ENCODE measurements around the gene TPK1. TPM values are rescaled to one million over a fixed set of nuclear protein-coding genes. Genes with fewer than 3 reads are reported as not detected.

Gene TPK1
- polyA plus RNA-seq, 2 of the 4 experiments (the other 2 are of a cell fraction): 1.4 to 2.5 TPM

DNA sequence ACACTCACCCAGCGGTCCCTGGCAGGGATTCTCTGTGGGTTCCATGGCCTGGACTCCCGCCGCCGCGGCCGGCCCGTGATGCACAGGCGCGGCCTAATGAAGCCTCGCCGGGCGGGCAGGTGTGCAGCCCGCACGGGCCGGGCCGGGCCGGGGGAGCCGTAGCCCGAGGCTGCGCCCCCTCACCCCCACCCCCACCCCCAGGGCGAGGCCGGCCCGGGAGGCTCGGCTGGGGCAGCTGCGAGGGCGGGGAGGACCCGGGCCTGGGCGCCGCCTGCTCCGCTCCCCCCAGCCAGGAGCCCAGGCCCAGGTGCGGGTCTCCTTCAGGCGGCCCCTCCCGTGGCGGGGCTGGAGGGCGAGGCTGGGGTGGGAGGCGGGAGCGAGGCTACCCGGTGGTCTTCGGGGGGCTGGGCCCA, 432.2 kb downstream of the TPK1 start, which contains the start of gene NOBOX:
Gene NOBOX (minus strand): TSS at position 45 of the 413 bp plus-strand sequence.
- Histone ChIP-seq H3K4me2 (no peak within 1 kb of the TSS), H3K4me1 (no peaks in the 10 kb centered on the region), H3K27ac (no peak within 1 kb of the TSS), H3K4me3 (no peak within 1 kb of the TSS), H3K9me3 (no peaks in the 10 kb centered on the region)
- TF ChIP-seq BCL3 (IDR thresholded peaks at IDR 0.05): no peak
- TF ChIP-seq EHF (CRISPR knock-in tag; IDR thresholded peaks at IDR 0.05): no peak
- TF ChIP-seq HDAC2 (IDR thresholded peaks at IDR 0.05): no peak
- no peak for TF ChIP-seq FOXS1 (CRISPR knock-in tag; IDR thresholded peaks at IDR 0.05)
- TF ChIP-seq ESRRA (IDR thresholded peaks at IDR 0.05; ENCODE audit: borderline replicate concordance, low read length): no peak
- TF ChIP-seq MAZ (IDR thresholded peaks at IDR 0.05; ENCODE audit: borderline replicate concordance, low read depth, low read length): no peak
- TF ChIP-seq, protein P1, sequence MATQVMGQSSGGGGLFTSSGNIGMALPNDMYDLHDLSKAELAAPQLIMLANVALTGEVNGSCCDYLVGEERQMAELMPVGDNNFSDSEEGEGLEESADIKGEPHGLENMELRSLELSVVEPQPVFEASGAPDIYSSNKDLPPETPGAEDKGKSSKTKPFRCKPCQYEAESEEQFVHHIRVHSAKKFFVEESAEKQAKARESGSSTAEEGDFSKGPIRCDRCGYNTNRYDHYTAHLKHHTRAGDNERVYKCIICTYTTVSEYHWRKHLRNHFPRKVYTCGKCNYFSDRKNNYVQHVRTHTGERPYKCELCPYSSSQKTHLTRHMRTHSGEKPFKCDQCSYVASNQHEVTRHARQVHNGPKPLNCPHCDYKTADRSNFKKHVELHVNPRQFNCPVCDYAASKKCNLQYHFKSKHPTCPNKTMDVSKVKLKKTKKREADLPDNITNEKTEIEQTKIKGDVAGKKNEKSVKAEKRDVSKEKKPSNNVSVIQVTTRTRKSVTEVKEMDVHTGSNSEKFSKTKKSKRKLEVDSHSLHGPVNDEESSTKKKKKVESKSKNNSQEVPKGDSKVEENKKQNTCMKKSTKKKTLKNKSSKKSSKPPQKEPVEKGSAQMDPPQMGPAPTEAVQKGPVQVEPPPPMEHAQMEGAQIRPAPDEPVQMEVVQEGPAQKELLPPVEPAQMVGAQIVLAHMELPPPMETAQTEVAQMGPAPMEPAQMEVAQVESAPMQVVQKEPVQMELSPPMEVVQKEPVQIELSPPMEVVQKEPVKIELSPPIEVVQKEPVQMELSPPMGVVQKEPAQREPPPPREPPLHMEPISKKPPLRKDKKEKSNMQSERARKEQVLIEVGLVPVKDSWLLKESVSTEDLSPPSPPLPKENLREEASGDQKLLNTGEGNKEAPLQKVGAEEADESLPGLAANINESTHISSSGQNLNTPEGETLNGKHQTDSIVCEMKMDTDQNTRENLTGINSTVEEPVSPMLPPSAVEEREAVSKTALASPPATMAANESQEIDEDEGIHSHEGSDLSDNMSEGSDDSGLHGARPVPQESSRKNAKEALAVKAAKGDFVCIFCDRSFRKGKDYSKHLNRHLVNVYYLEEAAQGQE (IDR thresholded peaks at IDR 0.05): no peak
- TF ChIP-seq MYC (IDR thresholded peaks at IDR 0.05; ENCODE audit: borderline replicate concordance, low read length): no peak
- no peak for TF ChIP-seq SREBF2 (IDR thresholded peaks at IDR 0.05)
- no peak for TF ChIP-seq ZNF302 (CRISPR knock-in tag; IDR thresholded peaks at IDR 0.05)
- no peak for TF ChIP-seq PHF8 (IDR thresholded peaks at IDR 0.05; ENCODE audit: borderline replicate concordance, low read depth)
- no peak for TF ChIP-seq NFE2L2 (conservative IDR thresholded peaks at IDR 0.05; ENCODE audit: low read length)
- TF ChIP-seq, protein P2, sequence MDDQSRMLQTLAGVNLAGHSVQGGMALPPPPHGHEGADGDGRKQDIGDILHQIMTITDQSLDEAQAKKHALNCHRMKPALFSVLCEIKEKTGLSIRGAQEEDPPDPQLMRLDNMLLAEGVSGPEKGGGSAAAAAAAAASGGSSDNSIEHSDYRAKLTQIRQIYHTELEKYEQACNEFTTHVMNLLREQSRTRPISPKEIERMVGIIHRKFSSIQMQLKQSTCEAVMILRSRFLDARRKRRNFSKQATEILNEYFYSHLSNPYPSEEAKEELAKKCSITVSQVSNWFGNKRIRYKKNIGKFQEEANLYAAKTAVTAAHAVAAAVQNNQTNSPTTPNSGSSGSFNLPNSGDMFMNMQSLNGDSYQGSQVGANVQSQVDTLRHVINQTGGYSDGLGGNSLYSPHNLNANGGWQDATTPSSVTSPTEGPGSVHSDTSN (IDR thresholded peaks at IDR 0.05): no peak
- no peak for TF ChIP-seq ZC3H11A (IDR thresholded peaks at IDR 0.05)
- TF ChIP-seq, protein P3, sequence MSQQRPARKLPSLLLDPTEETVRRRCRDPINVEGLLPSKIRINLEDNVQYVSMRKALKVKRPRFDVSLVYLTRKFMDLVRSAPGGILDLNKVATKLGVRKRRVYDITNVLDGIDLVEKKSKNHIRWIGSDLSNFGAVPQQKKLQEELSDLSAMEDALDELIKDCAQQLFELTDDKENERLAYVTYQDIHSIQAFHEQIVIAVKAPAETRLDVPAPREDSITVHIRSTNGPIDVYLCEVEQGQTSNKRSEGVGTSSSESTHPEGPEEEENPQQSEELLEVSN (IDR thresholded peaks at IDR 0.05; ENCODE audit: borderline replicate concordance, low read depth): no peak
- TF ChIP-seq HES2 (IDR thresholded peaks at IDR 0.05): no peak
- no peak for TF ChIP-seq TFCP2L1 (CRISPR knock-in tag; IDR thresholded peaks at IDR 0.05)
- ATAC-seq: no peak
- CTCF ChIA-PET: no interaction called here
- POLR2A ChIA-PET: no interaction called here
- FAIRE-seq: no peak
- WGBS (ENCODE audit: missing lambda C conversion rate): no CpG with 5 or more reads among the region's 39 CpGs
- no peak for DNase-seq (ENCODE audit: low read depth in 1 of 2, low spot score in 1 of 2)

DNA sequence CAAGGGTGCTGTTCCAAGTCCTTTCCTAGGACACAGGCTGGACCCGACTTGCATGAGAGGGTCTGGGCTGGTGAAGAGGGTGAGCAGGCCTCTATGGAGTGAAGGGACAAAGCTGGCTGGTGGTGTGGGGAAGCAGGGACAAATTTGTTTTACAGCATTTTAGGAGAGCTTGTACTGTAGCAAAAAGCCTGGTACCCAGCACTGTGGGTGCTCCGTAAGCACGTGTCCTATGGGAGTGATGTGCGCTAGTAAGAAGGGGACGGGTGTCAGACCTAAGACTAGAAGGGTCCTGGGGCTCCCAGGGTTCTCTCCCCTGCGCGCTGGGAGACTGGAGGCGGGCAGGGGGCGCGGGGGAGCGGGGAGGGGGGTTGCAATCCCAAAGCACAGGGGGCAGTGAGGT, 432.8 kb downstream of the TPK1 start:
- Histone ChIP-seq H3K4me3 (no peak overlapping the region), H3K9me3 (no peaks in the 10 kb centered on the region), H3K4me1 (no peaks in the 10 kb centered on the region), H3K4me2 (no peak overlapping the region), H3K27ac (no peak overlapping the region)
- WGBS (ENCODE audit: missing lambda C conversion rate): 72% methylated on average over 6 of the region's 11 CpGs
- no peak for DNase-seq (ENCODE audit: low read depth in 1 of 2, low spot score in 1 of 2)
- FAIRE-seq: no peak
- no peak for TF ChIP-seq GATA3 (IDR thresholded peaks at IDR 0.05; ENCODE audit: borderline replicate concordance)
- TF ChIP-seq, protein P3 (IDR thresholded peaks at IDR 0.05; ENCODE audit: borderline replicate concordance, low read depth): no peak
- ATAC-seq: no peak
- POLR2A ChIA-PET: no interaction called here
- CTCF ChIA-PET: interaction anchor here (2.1 kb wide), 1 partner anchor 11 kb away, joined by 15 read pairs; no protein-coding TSS in a partner anchor

Small RNA genes within 50 kb of the gene (small RNA-seq; reads per million reads assigned to genes)
- gene RNU6ATAC40P: 0 to 9.5 (median 0) reads per million in 6 experiments
